ENCODE results near the gene APOLD1. TPM values are rescaled to one million over a fixed set of nuclear protein-coding genes. Genes with fewer than 3 reads are reported as not detected.
"Not testable (repeated sequence)": the region's sequence is repeated elsewhere in the genome, so short reads cannot be mapped to it uniquely, and the experiment has no call there.

Gene APOLD1
- total and polyA plus RNA-seq, 2 experiments from 2014 or later = 4.0 to 14.2 TPM

GRCh38 chr12:12798480-12798879 is 13.0 kb downstream of the APOLD1 start:
- Histone ChIP-seq H3K27ac (no peak overlapping the region), H3K4me1 (ENCODE audit: low read depth) (no peaks in the 10 kb centered on the region), H3K4me3 (no peak overlapping the region), H3K9me3 (ENCODE audit: low read depth) (no peaks in the 10 kb centered on the region), H3K27me3 (no peaks in the 10 kb centered on the region), H3K36me3 (no peaks in the 10 kb centered on the region)
- no peak for TF ChIP-seq CTCF (IDR thresholded peaks at IDR 0.05; ENCODE audit: low read depth, low read length)
- DNase-seq (ENCODE audit: low read depth in 1 of 2, low spot score in 1 of 2) = no peak

GRCh38 chr12:12799163-12799920 is 13.9 kb downstream of the APOLD1 start:
- DNase-seq (ENCODE audit: low read depth in 1 of 2, low spot score in 1 of 2) = no peak
- Histone ChIP-seq H3K27ac (no peak overlapping the region), H3K36me3 (no peaks in the 10 kb centered on the region), H3K27me3 (no peaks in the 10 kb centered on the region), H3K4me1 (ENCODE audit: low read depth) (no peaks in the 10 kb centered on the region), H3K9me3 (ENCODE audit: low read depth) (no peaks in the 10 kb centered on the region), H3K4me3 (no peak overlapping the region)
- TF ChIP-seq CTCF (IDR thresholded peaks at IDR 0.05; ENCODE audit: low read depth, low read length) = no peak

GRCh38 chr12:12800406-12801180 is 15.1 kb downstream of the APOLD1 start:
- TF ChIP-seq CTCF (IDR thresholded peaks at IDR 0.05; ENCODE audit: low read depth, low read length) = no peak
- Histone ChIP-seq H3K27me3 (no peaks in the 10 kb centered on the region), H3K27ac (no peak overlapping the region), H3K36me3 (no peaks in the 10 kb centered on the region), H3K4me1 (ENCODE audit: low read depth) (no peaks in the 10 kb centered on the region), H3K9me3 (ENCODE audit: low read depth) (no peaks in the 10 kb centered on the region), H3K4me3 (no peak overlapping the region)
- DNase-seq (ENCODE audit: low read depth in 1 of 2, low spot score in 1 of 2) = peak in 1 of 2 donors; percentile 74

- DNase-seq (ENCODE audit: low read depth in 1 of 2, low spot score in 1 of 2); H3K36me3 ChIP-seq; H3K4me1 ChIP-seq (ENCODE audit: low read depth); H3K27me3 ChIP-seq; H3K9me3 ChIP-seq (ENCODE audit: low read depth); H3K27ac ChIP-seq; H3K4me3 ChIP-seq: not testable (repeated sequence)
Measured at GRCh38 chr12:12801656-12802055, 16.2 kb downstream of the APOLD1 start.

- Histone ChIP-seq H3K4me1 (ENCODE audit: low read depth) (peaks cover 2% of the 10 kb centered on the region), H3K4me3 (no peak overlapping the region), H3K27me3 (no peaks in the 10 kb centered on the region), H3K36me3 (no peaks in the 10 kb centered on the region), H3K27ac (no peak overlapping the region), H3K9me3 (ENCODE audit: low read depth) (no peaks in the 10 kb centered on the region)
- no peak for TF ChIP-seq CTCF (IDR thresholded peaks at IDR 0.05; ENCODE audit: low read depth, low read length)
- peak in 1 of 2 donors; percentile 60 for DNase-seq (ENCODE audit: low read depth in 1 of 2, low spot score in 1 of 2)
Measured at GRCh38 chr12:12803186-12803585, 17.7 kb downstream of the APOLD1 start.

GRCh38 chr12:12804011-12804410 is 18.6 kb downstream of the APOLD1 start:
- no peak overlapping the region for H3K27ac ChIP-seq
- TF ChIP-seq CTCF (IDR thresholded peaks at IDR 0.05; ENCODE audit: low read depth, low read length) = no peak
- H3K9me3 ChIP-seq (ENCODE audit: low read depth) = no peaks in the 10 kb centered on the region

More at GRCh38 chr12:12804011-12804410, 18.6 kb downstream of the APOLD1 start:
- DNase-seq (ENCODE audit: low read depth in 1 of 2, low spot score in 1 of 2) = no peak
- H3K27me3 ChIP-seq = no peaks in the 10 kb centered on the region
- no peaks in the 10 kb centered on the region for H3K36me3 ChIP-seq
- H3K4me3 ChIP-seq = no peak overlapping the region
- peaks cover 6% of the 10 kb centered on the region for H3K4me1 ChIP-seq (ENCODE audit: low read depth)

Measured in cardiac muscle cell (in vitro differentiated cells and primary cell).